Measurements from ENCODE around the gene LPGAT1.
A peak's percentile ranks its signal among the peaks of the same experiment; 100 is the strongest.
"Not testable (repeated sequence)": the region's sequence is repeated elsewhere in the genome, so short reads cannot be mapped to it uniquely, and the experiment has no call there.

LPGAT1 gene

GRCh38 chr1:211830328-211831142 is at the start of gene LPGAT1:
TSS of gene LPGAT1 (minus strand) at chr1:211830763. CDS start at chr1:211829296, 1,467 bp downstream.
- H3K4me3 ChIP-seq (ENCODE audit: low read depth, low read length), result peak within 1 kb of the TSS; percentile 65

- no peak overlapping the region for H3K4me3 ChIP-seq (ENCODE audit: low read depth, low read length)
These were observed 48.9 kb upstream of the LPGAT1 start for GRCh38 chr1:211879475-211879874.

GRCh38 chr1:211876851-211877590 is 46.5 kb upstream of the LPGAT1 start:
- no peak overlapping the region for H3K4me3 ChIP-seq (ENCODE audit: low read depth, low read length)

GRCh38 chr1:211875541-211875940 is 45.0 kb upstream of the LPGAT1 start:
- no peak overlapping the region for H3K4me3 ChIP-seq (ENCODE audit: low read depth, low read length)

- H3K4me3 ChIP-seq (ENCODE audit: low read depth, low read length), result no peak overlapping the region
These were observed 44.2 kb upstream of the LPGAT1 start for GRCh38 chr1:211874521-211875347.

- H3K4me3 ChIP-seq (ENCODE audit: low read depth, low read length), result not testable (repeated sequence)
These were observed 43.2 kb upstream of the LPGAT1 start for GRCh38 chr1:211873731-211874130.

- H3K4me3 ChIP-seq (ENCODE audit: low read depth, low read length), result no peak overlapping the region
These were observed 39.6 kb upstream of the LPGAT1 start for GRCh38 chr1:211870156-211870555.

GRCh38 chr1:211865180-211865579 is 34.6 kb upstream of the LPGAT1 start:
- H3K4me3 ChIP-seq (ENCODE audit: low read depth, low read length), result no peak overlapping the region

GRCh38 chr1:211859405-211859804 is 28.8 kb upstream of the LPGAT1 start:
- H3K4me3 ChIP-seq (ENCODE audit: low read depth, low read length), result no peak overlapping the region

- H3K4me3 ChIP-seq (ENCODE audit: low read depth, low read length), result no peak overlapping the region
These were observed 20.6 kb upstream of the LPGAT1 start for GRCh38 chr1:211851174-211851573.

GRCh38 chr1:211843507-211844298 is 13.1 kb upstream of the LPGAT1 start:
- no peak overlapping the region for H3K4me3 ChIP-seq (ENCODE audit: low read depth, low read length)

GRCh38 chr1:211843018-211843417 is 12.5 kb upstream of the LPGAT1 start:
- H3K4me3 ChIP-seq (ENCODE audit: low read depth, low read length), result no peak overlapping the region

GRCh38 chr1:211842518-211842917 is 12.0 kb upstream of the LPGAT1 start:
- H3K4me3 ChIP-seq (ENCODE audit: low read depth, low read length), result no peak overlapping the region

- no peak overlapping the region for H3K4me3 ChIP-seq (ENCODE audit: low read depth, low read length)
These were observed 8.5 kb upstream of the LPGAT1 start for GRCh38 chr1:211839106-211839505.

GRCh38 chr1:211833174-211833820 is 2.7 kb upstream of the LPGAT1 start:
- H3K4me3 ChIP-seq (ENCODE audit: low read depth, low read length), result no peak overlapping the region

- H3K4me3 ChIP-seq (ENCODE audit: low read depth, low read length), result no peak overlapping the region
These were observed 2.1 kb upstream of the LPGAT1 start for GRCh38 chr1:211832661-211833060.

- H3K4me3 ChIP-seq (ENCODE audit: low read depth, low read length), result no peak overlapping the region
These were observed 1.2 kb upstream of the LPGAT1 start for GRCh38 chr1:211831558-211832323.

- H3K4me3 ChIP-seq (ENCODE audit: low read depth, low read length), result peak overlapping the region; percentile 65
These were observed 572 bp downstream of the LPGAT1 start for GRCh38 chr1:211830055-211830327.

- H3K4me3 ChIP-seq (ENCODE audit: low read depth, low read length), result peak overlapping the region; percentile 65
These were observed 1.1 kb downstream of the LPGAT1 start for GRCh38 chr1:211829343-211830054.
